Glomerular visceral epithelial cell (primary cell): ENCODE data around the gene STMN3.

Experiments used
- DNase-seq: peaks from one replicate; pipeline ENCODE4 v3.0.0-alpha.2; 2016; ENCODE audit errors: extremely low spot score

The STMN3 gene

GRCh38 chr20:63653041-63653973 lies at the start of gene STMN3:
TSS of gene STMN3 (minus strand) at chr20:63653424. CDS start at chr20:63653345, 79 bp downstream.
- peak; percentile 76 for DNase-seq

GRCh38 chr20:63702036-63702665 lies 48.9 kb upstream of the STMN3 start:
- DNase-seq = peak; percentile 1

- DNase-seq = peak; percentile 18
Observed at GRCh38 chr20:63701329-63702035, 48.3 kb upstream of the STMN3 start.

- no peak for DNase-seq
Observed at GRCh38 chr20:63701051-63701328, 47.8 kb upstream of the STMN3 start.

GRCh38 chr20:63700199-63701050 lies 47.2 kb upstream of the STMN3 start:
- no peak for DNase-seq

GRCh38 chr20:63699466-63700198 lies 46.4 kb upstream of the STMN3 start:
- no peak for DNase-seq

- DNase-seq = peak; percentile 97
Observed at GRCh38 chr20:63698739-63699465, 45.7 kb upstream of the STMN3 start.

- DNase-seq = peak; percentile 55
Observed at GRCh38 chr20:63697868-63698545, 44.8 kb upstream of the STMN3 start.

- DNase-seq = peak; percentile 51
Observed at GRCh38 chr20:63697357-63697867, 44.2 kb upstream of the STMN3 start.

- DNase-seq = no peak
Observed at GRCh38 chr20:63696628-63697356, 43.6 kb upstream of the STMN3 start, which contains the start of gene TNFRSF6B. TSS of gene TNFRSF6B (plus strand) at chr20:63696652. CDS start at chr20:63696768, 116 bp downstream.

GRCh38 chr20:63696306-63696627 lies 43.0 kb upstream of the STMN3 start:
- peak; percentile 63 for DNase-seq

GRCh38 chr20:63695424-63696305 lies 42.4 kb upstream of the STMN3 start:
- no peak for DNase-seq

GRCh38 chr20:63694584-63695423 lies 41.6 kb upstream of the STMN3 start:
- DNase-seq = no peak

GRCh38 chr20:63693733-63694583 lies 40.7 kb upstream of the STMN3 start:
- no peak for DNase-seq

- DNase-seq = no peak
Observed at GRCh38 chr20:63693083-63693732, 40.0 kb upstream of the STMN3 start.
